HepG2 (cell line): ENCODE results near the gene IGF2BP3. TPM values are rescaled to one million over a fixed set of nuclear protein-coding genes. Genes with fewer than 3 reads are reported as not detected.

Experiments
- ATAC-seq: fragments of 200-7000 bp; cut with Tn5 transposase; 3 replicates; pipeline ENCODE4 v1.9.1; 2020; ENCODE audit warnings: mild to moderate bottlenecking, moderate library complexity
- BruUV-seq: library from RNA; stranded (reverse); fragments of 400-500 nt; replicated peaks from 2 replicates; lab custom pipeline; 2021; lab: Mats Ljungman, UMichigan
- CTCF ChIA-PET: fragments of 300-600 bp; formaldehyde crosslinking; extraction: SDS; loops from one replicate; lab custom pipeline; 2021; ENCODE audit warnings: low total read pairs, inconsistent platforms, low intra/inter-chr PET ratio; lab: Yijun Ruan, JAX
- POLR2A ChIA-PET: fragments of 350-600 bp; sonication (Branson Sonifier 250); formaldehyde crosslinking; loops from one replicate; lab custom pipeline; 2020; ENCODE audit warnings: antibody characterized with exemption, inconsistent platforms; lab: Yijun Ruan, JAX
- DNase-seq: peaks from one replicate; pipeline ENCODE4 v3.0.0-alpha.2; 2015; ENCODE audit warnings: low spot score
- FAIRE-seq: peaks from 3 replicates; lab custom pipeline; 2011; peaks lifted over from hg19 to GRCh38; lab: Jason Lieb, UNC
- H2AFZ ChIP-seq: one replicate; pipeline ENCODE4 v1.6.1; 2011; ENCODE audit warnings: low read length, inconsistent platforms
- H3K27ac ChIP-seq: fragments of 300-600 bp; 3 replicates; pipeline ENCODE4 v1.8.0; 2011; ENCODE audit warnings: mixed run types, mild to moderate bottlenecking, mixed read lengths, low read length, inconsistent platforms; ENCODE audit not compliant: insufficient read depth; ENCODE audit errors: extremely low read length
- H3K27me3 ChIP-seq, 2 experiments: fragments of 200-600 bp in 1 of 2; 2 replicates in 1 of 2; 3 replicates in 1 of 2; pipeline versions ENCODE4 v1.6.0 to v1.8.0; 2011; ENCODE audit warnings: low read length in 2 of 2, mild to moderate bottlenecking in 2 of 2, moderate library complexity in 2 of 2, inconsistent platforms in 1 of 2; ENCODE audit not compliant: insufficient read depth in 2 of 2, control insufficient read depth in 1 of 2
- H3K36me3 ChIP-seq, 2 experiments: fragments of 200-600 bp in 1 of 2; replicated peaks in 1 of 2; 2 replicates in 1 of 2; 3 replicates in 1 of 2; pipeline versions ENCODE4 v1.5.1 to v1.8.0; 2011; ENCODE audit warnings: low read length in 2 of 2, inconsistent platforms in 1 of 2; ENCODE audit not compliant: insufficient read depth in 2 of 2, control insufficient read depth in 1 of 2
- H3K4me1 ChIP-seq: 2 replicates; pipeline ENCODE4 v1.5.1; 2012; ENCODE audit warnings: low read length, inconsistent platforms; ENCODE audit not compliant: insufficient read depth
- H3K4me2 ChIP-seq: 2 replicates; pipeline ENCODE4 v1.6.0; 2011; ENCODE audit warnings: low read depth, low read length, inconsistent platforms
- H3K4me3 ChIP-seq, 3 experiments: fragments of 200-600 bp in 1 of 3; sonication (generic), shearing (Covaris generic) in 1 of 3; replicated peaks in 1 of 3; 2 replicates each; pipeline ENCODE4 v1.5.1; 2011 to 2016; ENCODE audit warnings: low read length in 3 of 3, inconsistent platforms in 2 of 3, low read depth in 2 of 3, mild to moderate bottlenecking in 2 of 3, control low read depth in 1 of 3, mixed read lengths in 1 of 3; ENCODE audit not compliant: insufficient read depth in 1 of 3
- H3K79me2 ChIP-seq: one replicate; pipeline ENCODE4 v1.6.1; 2011; ENCODE audit warnings: low read length, inconsistent platforms; ENCODE audit not compliant: insufficient read depth
- H3K9ac ChIP-seq: 2 replicates; pipeline ENCODE4 v1.6.0; 2011; ENCODE audit warnings: mild to moderate bottlenecking, low read depth, low read length, inconsistent platforms; ENCODE audit not compliant: insufficient read depth
- H3K9me3 ChIP-seq: 2 replicates; pipeline ENCODE4 v1.5.1; 2012; ENCODE audit warnings: mild to moderate bottlenecking, low read length
- H4K20me1 ChIP-seq: 2 replicates; pipeline ENCODE4 v1.6.0; 2011; ENCODE audit warnings: inconsistent platforms, mild to moderate bottlenecking, low read length, moderate library complexity; ENCODE audit not compliant: insufficient read depth
- ZNF609 ChIP-seq: sonication (generic); formaldehyde crosslinking; IDR thresholded peaks from 2 replicates; pipeline ENCODE4 v1.4.0; 2020; ENCODE audit warnings: mild to moderate bottlenecking, missing genetic modification reagents, borderline replicate concordance
- ZSCAN22 ChIP-seq: sonication (generic); formaldehyde crosslinking; IDR thresholded peaks from 2 replicates; pipeline ENCODE4 v1.4.0; 2020; ENCODE audit warnings: mild to moderate bottlenecking, missing genetic modification reagents
- ZSCAN25 ChIP-seq: sonication (generic); formaldehyde crosslinking; IDR thresholded peaks from 2 replicates; pipeline ENCODE4 v1.8.0; 2022; ENCODE audit warnings: mild to moderate bottlenecking, missing genetic modification reagents
- in situ Hi-C: cut with HindIII; loops from 2 replicates; pipeline ENCODE4 v1.10.0; 2017; ENCODE audit warnings: low pct_unique_long_range_greater_than_20kb; ENCODE audit not compliant: extremely low pct_ligation_motif_present
- intact Hi-C: fragments of 100-400 bp; cut with micrococcal nuclease; formaldehyde crosslinking; loops from one replicate; pipeline ENCODE4 v1.10.0; 2022; ENCODE audit not compliant: unreplicated experiment
- polyA plus RNA-seq, 8 experiments: library from polyadenylated mRNA; depleted of rRNA in 3 of 8; stranded (reverse) in 7 of 8; unstranded in 1 of 8; fragments of >200 nt; fragmentation: Illumina TruSeq in 4 of 8; extraction: Trizol in 4 of 8; gene quantifications; 2 replicates each; pipeline versions ENCODE4 v1.2.1 to v1.2.3, GENCODE V29; 2011 to 2016; ENCODE audit warnings: low read depth in 4 of 8, missing spikeins in 1 of 8, mixed read lengths in 1 of 8; ENCODE audit not compliant: insufficient read depth in 1 of 8
- total RNA-seq, 5 experiments: library from RNA; depleted of rRNA; stranded (reverse); fragments of >200 nt; fragmentation: Illumina TruSeq; extraction: Trizol; gene quantifications; 2 replicates each; pipeline ENCODE4 v1.2.3, GENCODE V29; 2016; ENCODE audit warnings: low read depth in 1 of 5
- TF ChIP-seq, protein P1 (sequence below): IDR thresholded peaks from 2 replicates; pipeline ENCODE4 v1.6.1; 2012; ENCODE audit warnings: inconsistent platforms
- TF ChIP-seq, protein P2 (sequence below), 2 experiments: IDR thresholded peaks; 2 replicates each; pipeline ENCODE4 v1.6.1; 2011 to 2012; ENCODE audit warnings: low read length in 2 of 2, borderline replicate concordance in 1 of 2, low read depth in 1 of 2, mild to moderate bottlenecking in 1 of 2, moderate library complexity in 1 of 2

IGF2BP3 gene
- total and polyA plus RNA-seq, 2 of the 13 experiments (the other 11 are each of a cell fraction or from before 2014, with no cell fraction given), result 37.7 to 39.5 TPM

DNA sequence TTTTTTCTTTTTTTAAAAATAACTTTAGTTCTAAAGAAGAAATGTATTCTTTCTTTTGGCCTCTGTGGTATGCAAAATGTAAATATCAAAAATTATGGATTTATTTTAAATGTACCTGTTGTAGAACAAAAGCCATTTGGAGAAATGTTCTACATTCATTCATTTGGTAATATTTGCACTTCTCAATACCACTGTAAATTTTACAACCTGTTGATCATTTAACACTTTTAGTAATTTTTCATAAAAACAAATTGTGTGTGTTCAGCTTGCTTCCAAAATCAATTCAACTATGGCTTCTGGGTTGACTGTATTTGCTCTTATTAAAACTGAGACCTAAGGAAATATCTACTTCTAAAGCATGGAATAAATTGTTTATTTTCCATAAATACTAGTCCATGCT, 2.3 kb upstream of the IGF2BP3 start:
- no peak for ATAC-seq
- no peaks in the 10 kb centered on the region for H3K9me3 ChIP-seq
- no peaks in the 10 kb centered on the region for H3K36me3 ChIP-seq
- TF ChIP-seq, protein P1, sequence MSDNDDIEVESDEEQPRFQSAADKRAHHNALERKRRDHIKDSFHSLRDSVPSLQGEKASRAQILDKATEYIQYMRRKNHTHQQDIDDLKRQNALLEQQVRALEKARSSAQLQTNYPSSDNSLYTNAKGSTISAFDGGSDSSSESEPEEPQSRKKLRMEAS, result no peak
- no peak for TF ChIP-seq ZSCAN22 (CRISPR knock-in tag)
- no peak for TF ChIP-seq ZNF609 (CRISPR knock-in tag)
- TF ChIP-seq, protein P2, sequence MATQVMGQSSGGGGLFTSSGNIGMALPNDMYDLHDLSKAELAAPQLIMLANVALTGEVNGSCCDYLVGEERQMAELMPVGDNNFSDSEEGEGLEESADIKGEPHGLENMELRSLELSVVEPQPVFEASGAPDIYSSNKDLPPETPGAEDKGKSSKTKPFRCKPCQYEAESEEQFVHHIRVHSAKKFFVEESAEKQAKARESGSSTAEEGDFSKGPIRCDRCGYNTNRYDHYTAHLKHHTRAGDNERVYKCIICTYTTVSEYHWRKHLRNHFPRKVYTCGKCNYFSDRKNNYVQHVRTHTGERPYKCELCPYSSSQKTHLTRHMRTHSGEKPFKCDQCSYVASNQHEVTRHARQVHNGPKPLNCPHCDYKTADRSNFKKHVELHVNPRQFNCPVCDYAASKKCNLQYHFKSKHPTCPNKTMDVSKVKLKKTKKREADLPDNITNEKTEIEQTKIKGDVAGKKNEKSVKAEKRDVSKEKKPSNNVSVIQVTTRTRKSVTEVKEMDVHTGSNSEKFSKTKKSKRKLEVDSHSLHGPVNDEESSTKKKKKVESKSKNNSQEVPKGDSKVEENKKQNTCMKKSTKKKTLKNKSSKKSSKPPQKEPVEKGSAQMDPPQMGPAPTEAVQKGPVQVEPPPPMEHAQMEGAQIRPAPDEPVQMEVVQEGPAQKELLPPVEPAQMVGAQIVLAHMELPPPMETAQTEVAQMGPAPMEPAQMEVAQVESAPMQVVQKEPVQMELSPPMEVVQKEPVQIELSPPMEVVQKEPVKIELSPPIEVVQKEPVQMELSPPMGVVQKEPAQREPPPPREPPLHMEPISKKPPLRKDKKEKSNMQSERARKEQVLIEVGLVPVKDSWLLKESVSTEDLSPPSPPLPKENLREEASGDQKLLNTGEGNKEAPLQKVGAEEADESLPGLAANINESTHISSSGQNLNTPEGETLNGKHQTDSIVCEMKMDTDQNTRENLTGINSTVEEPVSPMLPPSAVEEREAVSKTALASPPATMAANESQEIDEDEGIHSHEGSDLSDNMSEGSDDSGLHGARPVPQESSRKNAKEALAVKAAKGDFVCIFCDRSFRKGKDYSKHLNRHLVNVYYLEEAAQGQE (IDR thresholded peaks at IDR 0.05; ENCODE audit: borderline replicate concordance in 1 of 2, low read depth in 1 of 2, low read length in 2 of 2), result no peak
- TF ChIP-seq ZSCAN25 (CRISPR knock-in tag), result no peak
- H3K4me1 ChIP-seq, result peaks cover 24% of the 10 kb centered on the region
- H3K27me3 ChIP-seq, result no peaks in the 10 kb centered on the region; a peak in 1 of 5 replicates
- H3K79me2 ChIP-seq, result peaks cover 74% of the 10 kb centered on the region
- intact Hi-C loops (loop anchor here (5.0 to 10.0 kb wide), 2 partner anchors 288 to 460 kb away; partner anchors contain the start of genes HYCC1 and NUP42), in situ Hi-C loops (no loop called here)
- no TSS peak for BruUV-seq
- no peak for DNase-seq
- peak overlapping the region; percentile 86 to 93 (median 91); a peak in 5 of 6 replicates for H3K4me3 ChIP-seq
- ChIA-PET CTCF (no interaction called here), POLR2A (interaction anchor here (0.6 to 1.8 kb wide), 8 partner anchors 10 to 178 kb away, joined by 3 to 19 read pairs (median 4); no protein-coding TSS in a partner anchor)
- peak overlapping the region; percentile 90 for H3K9ac ChIP-seq
- H3K4me2 ChIP-seq, result peak overlapping the region; percentile 94
- no peaks in the 10 kb centered on the region for H4K20me1 ChIP-seq
- H3K27ac ChIP-seq, result peak overlapping the region; percentile 96
- no peak overlapping the region for H2AFZ ChIP-seq
- no peak for FAIRE-seq
